ENCODE data around the gene LCP2. TPM values are rescaled to one million over a fixed set of nuclear protein-coding genes. Genes with fewer than 3 reads are reported as not detected.

The LCP2 gene
- total RNA-seq, 1 donor from 2014 or later, result 0.09 TPM

GRCh38 chr5:170233358-170233892 is 64.2 kb downstream of the LCP2 start:
- H3K79me2 ChIP-seq (ENCODE audit: insufficient read depth, low read length), result no peaks in the 10 kb centered on the region
- no peak for TF ChIP-seq EZH2 (IDR thresholded peaks at IDR 0.05; ENCODE audit: insufficient read depth, low read length)
- TF ChIP-seq, protein P1, sequence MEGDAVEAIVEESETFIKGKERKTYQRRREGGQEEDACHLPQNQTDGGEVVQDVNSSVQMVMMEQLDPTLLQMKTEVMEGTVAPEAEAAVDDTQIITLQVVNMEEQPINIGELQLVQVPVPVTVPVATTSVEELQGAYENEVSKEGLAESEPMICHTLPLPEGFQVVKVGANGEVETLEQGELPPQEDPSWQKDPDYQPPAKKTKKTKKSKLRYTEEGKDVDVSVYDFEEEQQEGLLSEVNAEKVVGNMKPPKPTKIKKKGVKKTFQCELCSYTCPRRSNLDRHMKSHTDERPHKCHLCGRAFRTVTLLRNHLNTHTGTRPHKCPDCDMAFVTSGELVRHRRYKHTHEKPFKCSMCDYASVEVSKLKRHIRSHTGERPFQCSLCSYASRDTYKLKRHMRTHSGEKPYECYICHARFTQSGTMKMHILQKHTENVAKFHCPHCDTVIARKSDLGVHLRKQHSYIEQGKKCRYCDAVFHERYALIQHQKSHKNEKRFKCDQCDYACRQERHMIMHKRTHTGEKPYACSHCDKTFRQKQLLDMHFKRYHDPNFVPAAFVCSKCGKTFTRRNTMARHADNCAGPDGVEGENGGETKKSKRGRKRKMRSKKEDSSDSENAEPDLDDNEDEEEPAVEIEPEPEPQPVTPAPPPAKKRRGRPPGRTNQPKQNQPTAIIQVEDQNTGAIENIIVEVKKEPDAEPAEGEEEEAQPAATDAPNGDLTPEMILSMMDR (IDR thresholded peaks at IDR 0.05; ENCODE audit: insufficient read depth, low read depth, low read length), result no peak
- peaks cover 9% of the 10 kb centered on the region for H3K27me3 Mint-ChIP-seq (ENCODE audit: low read depth, unreplicated experiment)
- no peak for FAIRE-seq
- no peaks in the 10 kb centered on the region for H4K20me1 ChIP-seq (ENCODE audit: insufficient read depth, low read length)
- H3K9ac ChIP-seq (ENCODE audit: low read length), result no peak overlapping the region
- H3K9me3 ChIP-seq (ENCODE audit: insufficient read depth, low read depth, low read length), result no peaks in the 10 kb centered on the region
- no peaks in the 10 kb centered on the region for H3K4me1 Mint-ChIP-seq (ENCODE audit: low read depth, unreplicated experiment)
- peaks cover 5% of the 10 kb centered on the region for H3K27me3 ChIP-seq (ENCODE audit: insufficient read depth, low read length)
- no peak overlapping the region for H3K4me2 ChIP-seq (ENCODE audit: low read length)
- no peak overlapping the region for H3K4me3 Mint-ChIP-seq (ENCODE audit: unreplicated experiment)
- no peak overlapping the region for H3K4me3 ChIP-seq (ENCODE audit: insufficient read depth, low read depth, low read length)
- no peak overlapping the region for H2AFZ ChIP-seq (ENCODE audit: low read depth, low read length)
- H3K27ac ChIP-seq (ENCODE audit: low read depth, low read length), result no peak overlapping the region
- H3K9me3 Mint-ChIP-seq (ENCODE audit: unreplicated experiment), result no peaks in the 10 kb centered on the region
- H3K36me3 Mint-ChIP-seq (ENCODE audit: low read depth, unreplicated experiment), result no peaks in the 10 kb centered on the region
- no peaks in the 10 kb centered on the region for H3K36me3 ChIP-seq (ENCODE audit: insufficient read depth, low read length)
- no peaks in the 10 kb centered on the region for H3K4me1 ChIP-seq (ENCODE audit: insufficient read depth, low read length)
- DNase-seq (ENCODE audit: low read depth), result no peak
- H3K27ac Mint-ChIP-seq (ENCODE audit: unreplicated experiment), result no peak overlapping the region

DNA sequence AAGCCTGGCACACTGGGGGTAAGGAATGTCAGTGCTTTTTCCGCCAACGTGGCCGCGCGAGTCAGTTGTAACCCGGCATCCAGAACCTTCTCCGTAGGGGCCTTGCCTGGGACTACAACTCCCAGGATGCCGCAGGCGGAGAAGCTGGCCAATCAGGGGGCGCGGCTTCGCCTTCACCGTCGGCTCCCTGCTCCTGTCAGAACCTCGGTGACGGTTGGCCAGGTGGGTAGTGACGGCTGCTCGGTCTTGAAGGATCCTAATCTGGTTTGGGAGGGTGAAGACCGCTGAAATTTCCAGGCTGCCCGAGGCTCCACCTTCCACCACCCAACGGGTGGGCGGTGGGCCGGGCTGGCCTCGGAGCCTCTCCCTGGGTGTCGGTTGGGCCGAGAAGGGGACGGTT is 64.8 kb downstream of the LCP2 start, which contains the start of gene C5orf58:
Gene C5orf58 (plus strand): TSS at position 200 of the 400 bp plus-strand sequence. CDS start 1,992 bp downstream, outside the sequence.
- Histone ChIP-seq H3K9me3 (ENCODE audit: insufficient read depth, low read depth, low read length) (no peaks in the 10 kb centered on the region), H3K36me3 (ENCODE audit: insufficient read depth, low read length) (no peaks in the 10 kb centered on the region), H3K9ac (ENCODE audit: low read length) (no peak within 1 kb of the TSS), H3K4me3 (ENCODE audit: insufficient read depth, low read depth, low read length) (no peak within 1 kb of the TSS), H3K4me1 (ENCODE audit: insufficient read depth, low read length) (no peaks in the 10 kb centered on the region), H3K27ac (ENCODE audit: low read depth, low read length) (no peak within 1 kb of the TSS), H4K20me1 (ENCODE audit: insufficient read depth, low read length) (no peaks in the 10 kb centered on the region), H3K27me3 (ENCODE audit: insufficient read depth, low read length) (peaks cover 7% of the 10 kb centered on the region), H3K4me2 (ENCODE audit: low read length) (no peak within 1 kb of the TSS), H3K79me2 (ENCODE audit: insufficient read depth, low read length) (no peaks in the 10 kb centered on the region), H2AFZ (ENCODE audit: low read depth, low read length) (no peak within 1 kb of the TSS)
- no peak for DNase-seq (ENCODE audit: low read depth)
- Mint-ChIP-seq H3K4me1 (ENCODE audit: low read depth, unreplicated experiment) (no peaks in the 10 kb centered on the region), H3K4me3 (ENCODE audit: unreplicated experiment) (no peak within 1 kb of the TSS), H3K27ac (ENCODE audit: unreplicated experiment) (no peak within 1 kb of the TSS), H3K9me3 (ENCODE audit: unreplicated experiment) (no peaks in the 10 kb centered on the region), H3K36me3 (ENCODE audit: low read depth, unreplicated experiment) (no peaks in the 10 kb centered on the region), H3K27me3 (ENCODE audit: low read depth, unreplicated experiment) (peaks cover 7% of the 10 kb centered on the region)
- FAIRE-seq, result no peak
- no peak for TF ChIP-seq EZH2 (IDR thresholded peaks at IDR 0.05; ENCODE audit: insufficient read depth, low read length)
- TF ChIP-seq, protein P1 (IDR thresholded peaks at IDR 0.05; ENCODE audit: insufficient read depth, low read depth, low read length), result no peak

GRCh38 chr5:170228762-170229435 is 68.7 kb downstream of the LCP2 start:
- Histone ChIP-seq H3K9ac (ENCODE audit: low read length) (no peak overlapping the region), H3K27me3 (ENCODE audit: insufficient read depth, low read length) (peaks cover 2% of the 10 kb centered on the region), H3K27ac (ENCODE audit: low read depth, low read length) (no peak overlapping the region), H3K36me3 (ENCODE audit: insufficient read depth, low read length) (no peaks in the 10 kb centered on the region), H4K20me1 (ENCODE audit: insufficient read depth, low read length) (no peaks in the 10 kb centered on the region), H3K4me3 (ENCODE audit: insufficient read depth, low read depth, low read length) (no peak overlapping the region), H3K4me2 (ENCODE audit: low read length) (no peak overlapping the region), H3K9me3 (ENCODE audit: insufficient read depth, low read depth, low read length) (no peaks in the 10 kb centered on the region), H3K4me1 (ENCODE audit: insufficient read depth, low read length) (no peaks in the 10 kb centered on the region), H2AFZ (ENCODE audit: low read depth, low read length) (no peak overlapping the region), H3K79me2 (ENCODE audit: insufficient read depth, low read length) (no peaks in the 10 kb centered on the region)
- FAIRE-seq, result no peak
- Mint-ChIP-seq H3K36me3 (ENCODE audit: low read depth, unreplicated experiment) (no peaks in the 10 kb centered on the region), H3K4me3 (ENCODE audit: unreplicated experiment) (no peak overlapping the region), H3K27ac (ENCODE audit: unreplicated experiment) (no peak overlapping the region), H3K27me3 (ENCODE audit: low read depth, unreplicated experiment) (peaks cover 11% of the 10 kb centered on the region), H3K9me3 (ENCODE audit: unreplicated experiment) (no peaks in the 10 kb centered on the region), H3K4me1 (ENCODE audit: low read depth, unreplicated experiment) (no peaks in the 10 kb centered on the region)
- TF ChIP-seq, protein P1 (IDR thresholded peaks at IDR 0.05; ENCODE audit: insufficient read depth, low read depth, low read length), result no peak
- no peak for TF ChIP-seq EZH2 (IDR thresholded peaks at IDR 0.05; ENCODE audit: insufficient read depth, low read length)
- no peak for DNase-seq (ENCODE audit: low read depth)
